ENCODE data around the gene PLEKHM2. TPM values are rescaled to one million over a fixed set of nuclear protein-coding genes. Genes with fewer than 3 reads are reported as not detected.

Gene PLEKHM2
- total and polyA plus RNA-seq, 4 donors = 23.9 to 81.7 (median 74.5) TPM

DNA sequence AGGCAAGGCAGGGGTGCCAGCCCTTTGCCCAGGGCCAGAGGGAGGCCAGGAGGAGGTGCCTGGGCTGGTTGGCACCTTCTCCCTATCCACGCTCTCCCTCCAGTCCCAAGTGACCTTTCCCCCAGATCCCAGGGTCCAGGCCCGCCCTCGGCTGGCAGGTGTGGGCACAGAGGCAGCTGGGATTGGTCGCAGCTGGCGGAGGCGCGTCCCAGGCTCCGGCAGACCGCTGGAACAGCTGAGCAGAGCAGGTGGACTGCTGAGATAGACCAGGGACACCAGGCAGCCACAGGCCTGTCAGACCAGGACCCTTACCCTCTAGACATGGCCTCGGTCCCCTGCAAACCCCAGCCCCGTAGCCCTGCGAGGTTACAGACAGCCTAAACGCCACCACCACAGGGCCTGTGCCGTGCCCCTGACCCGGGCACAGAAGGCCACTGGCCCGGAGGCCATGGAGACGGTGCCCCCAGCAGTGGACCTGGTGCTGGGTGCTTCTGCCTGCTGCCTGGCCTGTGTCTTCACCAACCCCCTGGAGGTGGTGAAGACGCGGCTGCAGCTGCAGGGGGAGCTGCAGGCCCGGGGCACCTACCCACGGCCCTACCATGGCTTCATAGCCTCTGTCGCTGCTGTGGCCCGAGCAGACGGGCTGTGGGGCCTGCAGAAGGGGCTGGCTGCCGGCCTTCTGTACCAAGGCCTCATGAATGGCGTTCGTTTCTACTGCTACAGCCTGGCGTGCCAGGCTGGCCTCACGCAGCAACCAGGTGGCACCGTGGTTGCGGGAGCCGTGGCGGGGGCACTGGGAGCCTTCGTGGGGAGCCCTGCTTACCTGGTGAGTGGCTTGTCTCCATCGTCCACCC lies 52.1 kb downstream of the PLEKHM2 start, which contains the start of gene SLC25A34:
SLC25A34 (plus strand) TSS at position 221 of the 854 bp plus-strand sequence; CDS start at position 449, 228 bp downstream.
- intact Hi-C loops (cut with DNase I) = no loop called here
- WGBS, 2 donors = 33 to 43% methylated on average over 35 of the region's 35 CpGs
- H3K4me1 ChIP-seq (ENCODE audit: control insufficient read depth in 1 of 2, insufficient read depth in 2 of 2, low read length in 2 of 2) = no peaks in the 10 kb centered on the region
- no peaks in the 10 kb centered on the region for H3K9me3 ChIP-seq (ENCODE audit: control insufficient read depth, low read length)
- no peak within 1 kb of the TSS for H3K4me3 ChIP-seq (ENCODE audit: low read length in 2 of 2)
- no peaks in the 10 kb centered on the region for H3K36me3 ChIP-seq (ENCODE audit: control insufficient read depth in 1 of 2, insufficient read depth in 2 of 2, low read length in 1 of 2)
- DNase-seq (peak in 1 of 2 donors; percentile 61), ATAC-seq (ENCODE audit: low FRiP score) (peak; percentile 14)
- H3K27me3 ChIP-seq (ENCODE audit: control insufficient read depth in 1 of 2, insufficient read depth in 2 of 2, low read length in 1 of 2) = no peaks in the 10 kb centered on the region
- peak within 1 kb of the TSS in 1 of 2 donors; percentile 3 for H3K27ac ChIP-seq (ENCODE audit: low read depth in 1 of 2, low read length in 2 of 2)

DNA sequence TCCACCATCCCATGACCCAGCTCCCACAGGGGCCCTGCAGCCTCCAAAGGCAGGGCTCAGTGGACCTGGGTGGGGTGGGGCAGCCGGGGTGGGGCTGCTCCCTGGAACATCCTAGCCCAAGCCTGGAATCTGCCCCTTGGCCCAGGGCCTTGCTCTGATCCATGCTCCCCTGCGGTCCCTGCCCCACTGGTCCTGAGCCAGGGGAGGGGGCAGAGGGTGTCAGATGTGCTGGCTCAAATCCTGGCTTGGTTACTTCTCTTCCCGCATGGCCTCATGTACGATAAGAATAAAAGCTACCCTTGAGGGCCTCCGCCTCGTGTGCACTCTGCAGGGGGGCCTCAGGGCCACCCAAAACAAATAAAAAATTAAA lies 52.8 kb downstream of the PLEKHM2 start:
- intact Hi-C loops (cut with DNase I) = no loop called here
- H3K27ac ChIP-seq (ENCODE audit: low read depth in 1 of 2, low read length in 2 of 2) = peak overlapping the region in 1 of 2 donors; percentile 3
- no peak for ATAC-seq (ENCODE audit: low FRiP score)

DNA sequence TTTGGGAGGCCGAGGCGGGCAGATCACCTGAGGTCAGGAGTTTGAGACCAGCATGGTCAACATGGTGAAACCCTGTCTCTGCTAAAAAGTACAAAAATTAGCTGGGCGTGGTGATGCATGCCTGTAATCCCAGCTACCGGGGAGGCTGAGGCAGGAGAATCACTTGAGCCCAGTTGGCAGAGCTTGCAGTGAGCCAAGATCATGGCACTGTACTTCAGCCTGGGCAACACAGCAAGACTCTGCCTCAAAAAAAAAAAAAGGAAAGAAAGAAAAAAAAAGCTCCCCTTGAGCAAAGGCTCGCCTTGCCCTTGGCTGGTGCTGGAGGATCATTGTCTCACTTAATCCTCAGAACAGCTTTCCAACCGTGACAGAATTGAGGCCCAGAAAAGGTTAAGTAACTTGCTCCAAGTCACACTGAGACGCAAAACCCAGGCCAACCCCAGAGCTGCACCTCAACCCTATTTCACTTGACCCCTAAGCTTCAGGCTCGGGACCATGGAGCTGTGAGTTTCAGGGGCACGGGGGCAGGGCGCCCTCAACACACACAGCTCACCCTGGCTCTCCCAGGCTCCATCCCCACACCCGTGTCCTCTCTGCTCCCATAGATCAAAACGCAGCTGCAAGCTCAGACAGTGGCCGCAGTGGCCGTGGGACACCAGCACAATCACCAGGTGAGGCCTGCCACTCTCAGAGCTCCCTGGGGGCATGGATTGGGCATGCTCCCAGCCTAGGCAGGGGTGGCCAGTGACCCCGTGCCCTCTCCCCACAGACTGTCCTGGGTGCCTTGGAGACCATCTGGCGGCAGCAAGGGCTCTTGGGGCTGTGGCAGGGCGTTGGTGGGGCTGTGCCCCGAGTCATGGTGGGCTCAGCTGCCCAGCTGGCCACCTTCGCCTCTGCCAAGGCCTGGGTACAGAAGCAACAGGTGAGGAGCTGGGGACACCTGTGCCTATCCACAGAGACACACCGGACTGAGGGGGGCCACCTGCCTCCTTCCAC lies 53.5 kb downstream of the PLEKHM2 start:
- intact Hi-C loops (cut with DNase I) = no loop called here
- no peak for ATAC-seq (ENCODE audit: low FRiP score)
- Histone ChIP-seq H3K27ac (ENCODE audit: low read depth in 1 of 2, low read length in 2 of 2) (no peak overlapping the region), H3K9me3 (ENCODE audit: control insufficient read depth, low read length) (no peaks in the 10 kb centered on the region), H3K4me3 (ENCODE audit: low read length in 2 of 2) (no peak overlapping the region), H3K27me3 (ENCODE audit: control insufficient read depth in 1 of 2, insufficient read depth in 2 of 2, low read length in 1 of 2) (no peaks in the 10 kb centered on the region), H3K4me1 (ENCODE audit: control insufficient read depth in 1 of 2, insufficient read depth in 2 of 2, low read length in 2 of 2) (no peaks in the 10 kb centered on the region), H3K36me3 (ENCODE audit: control insufficient read depth in 1 of 2, insufficient read depth in 2 of 2, low read length in 1 of 2) (no peaks in the 10 kb centered on the region)
- WGBS, 2 donors = 69 to 70% methylated on average over 20 of the region's 20 CpGs
- DNase-seq = no peak

More for the DNA sequence above, 52.8 kb downstream of the PLEKHM2 start:
- Histone ChIP-seq H3K4me3 (ENCODE audit: low read length in 2 of 2) (no peak overlapping the region), H3K36me3 (ENCODE audit: control insufficient read depth in 1 of 2, insufficient read depth in 2 of 2, low read length in 1 of 2) (no peaks in the 10 kb centered on the region), H3K4me1 (ENCODE audit: control insufficient read depth in 1 of 2, insufficient read depth in 2 of 2, low read length in 2 of 2) (no peaks in the 10 kb centered on the region), H3K27me3 (ENCODE audit: control insufficient read depth in 1 of 2, insufficient read depth in 2 of 2, low read length in 1 of 2) (no peaks in the 10 kb centered on the region), H3K9me3 (ENCODE audit: control insufficient read depth, low read length) (no peaks in the 10 kb centered on the region)
- peak in 1 of 2 donors; percentile 43 for DNase-seq
- WGBS, 2 donors = 19 to 29% methylated on average over 6 of the region's 6 CpGs

DNA sequence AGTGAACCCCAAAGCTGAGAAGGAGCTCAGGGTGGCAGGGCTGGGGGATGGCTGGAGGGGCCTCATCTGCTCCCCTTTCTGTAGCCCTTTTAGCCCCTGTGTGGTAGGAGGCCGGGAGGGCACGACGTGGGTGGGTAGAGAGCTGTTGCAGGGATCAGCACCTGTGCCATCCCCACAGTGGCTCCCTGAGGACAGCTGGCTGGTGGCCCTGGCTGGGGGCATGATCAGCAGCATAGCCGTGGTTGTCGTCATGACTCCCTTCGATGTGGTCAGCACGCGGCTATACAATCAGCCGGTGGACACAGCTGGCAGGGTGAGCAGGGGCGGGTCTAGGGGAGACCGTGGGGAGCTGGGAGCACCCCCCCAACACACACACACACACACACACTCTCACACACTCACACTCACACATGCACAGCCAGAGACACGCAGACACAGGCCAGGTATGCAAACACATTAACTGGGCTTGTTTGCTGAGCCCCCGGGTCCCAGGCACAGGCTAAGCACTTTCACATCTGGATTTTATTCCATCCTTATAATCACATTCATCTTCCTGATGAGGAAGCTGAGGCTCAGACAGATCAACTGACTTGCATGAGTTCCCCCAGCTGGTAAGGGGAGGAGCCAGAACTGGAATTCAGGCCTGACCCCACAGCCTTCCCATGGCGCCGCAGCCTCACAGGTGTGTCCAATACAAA lies 54.4 kb downstream of the PLEKHM2 start:
- intact Hi-C loops (cut with DNase I) = no loop called here
- Histone ChIP-seq H3K36me3 (ENCODE audit: control insufficient read depth in 1 of 2, insufficient read depth in 2 of 2, low read length in 1 of 2) (no peaks in the 10 kb centered on the region), H3K4me3 (ENCODE audit: low read length in 2 of 2) (no peak overlapping the region), H3K27me3 (ENCODE audit: control insufficient read depth in 1 of 2, insufficient read depth in 2 of 2, low read length in 1 of 2) (no peaks in the 10 kb centered on the region), H3K9me3 (ENCODE audit: control insufficient read depth, low read length) (no peaks in the 10 kb centered on the region), H3K27ac (ENCODE audit: low read depth in 1 of 2, low read length in 2 of 2) (no peak overlapping the region), H3K4me1 (ENCODE audit: control insufficient read depth in 1 of 2, insufficient read depth in 2 of 2, low read length in 2 of 2) (no peaks in the 10 kb centered on the region)
- DNase-seq (no peak), ATAC-seq (ENCODE audit: low FRiP score) (no peak)
- 67 to 69% methylated on average over 15 of the region's 15 CpGs for WGBS, 2 donors

DNA sequence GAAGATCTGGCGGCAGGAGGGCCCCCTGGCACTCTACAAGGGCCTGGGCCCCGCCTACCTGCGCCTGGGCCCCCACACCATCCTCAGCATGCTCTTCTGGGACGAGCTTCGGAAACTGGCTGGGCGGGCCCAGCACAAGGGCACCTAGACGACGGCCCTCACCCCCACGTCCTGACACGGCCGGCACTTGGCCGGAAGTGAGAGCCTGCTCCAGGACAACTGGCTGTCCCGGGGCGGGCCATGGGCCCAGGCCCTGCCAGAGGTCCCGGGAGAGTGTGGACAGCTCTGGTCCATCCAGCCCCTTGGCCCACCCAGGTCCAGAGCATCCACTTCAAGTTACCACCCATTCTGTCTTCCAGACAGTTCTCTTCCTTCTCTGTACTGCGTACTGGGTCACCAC lies 55.1 kb downstream of the PLEKHM2 start:
- Histone ChIP-seq H3K27me3 (ENCODE audit: control insufficient read depth in 1 of 2, insufficient read depth in 2 of 2, low read length in 1 of 2) (no peaks in the 10 kb centered on the region), H3K4me1 (ENCODE audit: control insufficient read depth in 1 of 2, insufficient read depth in 2 of 2, low read length in 2 of 2) (no peaks in the 10 kb centered on the region), H3K36me3 (ENCODE audit: control insufficient read depth in 1 of 2, insufficient read depth in 2 of 2, low read length in 1 of 2) (no peaks in the 10 kb centered on the region), H3K9me3 (ENCODE audit: control insufficient read depth, low read length) (no peaks in the 10 kb centered on the region), H3K27ac (ENCODE audit: low read depth in 1 of 2, low read length in 2 of 2) (no peak overlapping the region), H3K4me3 (ENCODE audit: low read length in 2 of 2) (no peak overlapping the region)
- intact Hi-C loops (cut with DNase I) = no loop called here
- ATAC-seq (ENCODE audit: low FRiP score) (no peak), DNase-seq (no peak)
- WGBS, 2 donors = 51 to 55% methylated on average over 16 of the region's 16 CpGs

DNA sequence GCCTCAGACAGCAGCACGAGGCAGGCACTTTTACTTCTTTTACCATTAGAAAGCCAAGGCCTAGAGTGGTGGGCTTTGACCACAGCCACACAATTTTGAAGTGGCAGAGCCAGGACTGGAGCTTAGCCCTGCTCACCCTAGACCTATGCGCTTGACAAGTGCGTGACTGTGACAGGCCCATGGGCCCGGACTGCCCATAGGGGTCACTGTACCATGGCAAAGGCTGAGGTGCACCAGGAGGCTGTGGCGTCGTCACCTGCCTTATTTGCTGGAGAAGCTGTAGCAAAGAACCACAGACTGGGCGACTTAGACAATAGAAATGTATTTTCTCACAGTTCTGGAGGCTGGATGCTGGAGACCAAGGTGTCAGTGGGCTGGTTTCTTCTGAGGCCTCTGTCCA lies 55.6 kb downstream of the PLEKHM2 start:
- H3K27me3 ChIP-seq (ENCODE audit: control insufficient read depth in 1 of 2, insufficient read depth in 2 of 2, low read length in 1 of 2) = no peaks in the 10 kb centered on the region
- no peak for DNase-seq
- WGBS, 2 donors = 67 to 72% methylated on average over 7 of the region's 7 CpGs
- H3K4me1 ChIP-seq (ENCODE audit: control insufficient read depth in 1 of 2, insufficient read depth in 2 of 2, low read length in 2 of 2) = no peaks in the 10 kb centered on the region
- H3K4me3 ChIP-seq (ENCODE audit: low read length in 2 of 2) = no peak overlapping the region
- ATAC-seq (ENCODE audit: low FRiP score) = no peak
- no peak overlapping the region for H3K27ac ChIP-seq (ENCODE audit: low read depth in 1 of 2, low read length in 2 of 2)
- H3K9me3 ChIP-seq (ENCODE audit: control insufficient read depth, low read length) = no peaks in the 10 kb centered on the region
- no peaks in the 10 kb centered on the region for H3K36me3 ChIP-seq (ENCODE audit: control insufficient read depth in 1 of 2, insufficient read depth in 2 of 2, low read length in 1 of 2)
- intact Hi-C loops (cut with DNase I) = no loop called here

DNA sequence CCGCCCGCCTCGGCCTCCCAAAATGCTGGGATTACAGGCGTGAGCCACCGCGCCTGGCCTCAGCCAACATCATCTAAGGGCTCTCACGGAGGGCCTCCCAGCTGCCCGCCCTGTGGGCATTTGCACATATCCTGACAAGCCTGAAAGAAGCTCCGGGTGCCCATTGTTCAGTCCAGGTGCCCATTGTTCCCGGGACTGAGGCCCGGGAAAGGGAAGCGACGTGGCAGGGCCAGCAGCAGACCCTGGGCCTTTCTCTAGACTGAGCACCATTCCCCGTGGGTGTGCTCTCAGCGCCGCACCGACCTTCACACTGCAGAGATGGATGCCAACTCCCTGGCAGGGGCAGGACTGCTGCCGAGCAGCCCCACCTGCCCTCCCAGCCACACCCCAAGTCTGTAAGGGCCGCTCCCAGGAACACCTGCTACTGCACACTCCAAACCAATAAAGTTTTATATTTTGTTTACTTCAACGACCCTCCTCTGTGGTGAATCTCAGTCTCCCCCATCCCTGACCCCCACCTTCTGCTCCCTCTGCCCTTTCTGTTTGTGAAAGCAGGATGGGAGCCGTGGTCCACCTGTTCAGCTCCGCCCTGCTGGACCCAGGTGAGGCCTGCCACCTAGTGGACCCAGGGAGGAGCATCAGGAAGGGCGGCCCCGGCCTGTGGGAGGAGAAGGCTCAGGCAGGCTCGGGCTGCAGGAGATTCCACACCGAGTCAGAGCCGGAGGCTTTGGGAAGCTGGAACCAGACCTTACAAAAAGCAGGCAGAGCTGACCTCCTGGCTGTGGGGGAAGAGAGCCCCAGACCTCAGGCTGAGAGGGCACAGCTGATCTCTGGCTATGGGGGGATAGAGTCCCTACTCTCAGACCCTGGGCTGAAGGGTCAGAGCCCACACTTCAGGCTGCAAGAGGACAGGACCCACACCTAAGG lies 57.1 kb downstream of the PLEKHM2 start:
- no peak overlapping the region for H3K4me3 ChIP-seq (ENCODE audit: low read length in 2 of 2)
- H3K27ac ChIP-seq (ENCODE audit: low read depth in 1 of 2, low read length in 2 of 2) = peak overlapping the region in 1 of 2 donors; percentile 9
- no peaks in the 10 kb centered on the region for H3K27me3 ChIP-seq (ENCODE audit: control insufficient read depth in 1 of 2, insufficient read depth in 2 of 2, low read length in 1 of 2)
- ATAC-seq (ENCODE audit: low FRiP score) (peak; percentile 72), DNase-seq (peak; percentile 83 to 92)
- intact Hi-C loops (cut with DNase I) = no loop called here
- no peaks in the 10 kb centered on the region for H3K4me1 ChIP-seq (ENCODE audit: control insufficient read depth in 1 of 2, insufficient read depth in 2 of 2, low read length in 2 of 2)
- H3K36me3 ChIP-seq (ENCODE audit: control insufficient read depth in 1 of 2, insufficient read depth in 2 of 2, low read length in 1 of 2) = no peaks in the 10 kb centered on the region
- 45 to 52% methylated on average over 27 of the region's 27 CpGs for WGBS, 2 donors
- no peaks in the 10 kb centered on the region for H3K9me3 ChIP-seq (ENCODE audit: control insufficient read depth, low read length)

Measured in aorta (tissue), 5 donors.